ENCODE results near the gene NDRG4.

DNA sequence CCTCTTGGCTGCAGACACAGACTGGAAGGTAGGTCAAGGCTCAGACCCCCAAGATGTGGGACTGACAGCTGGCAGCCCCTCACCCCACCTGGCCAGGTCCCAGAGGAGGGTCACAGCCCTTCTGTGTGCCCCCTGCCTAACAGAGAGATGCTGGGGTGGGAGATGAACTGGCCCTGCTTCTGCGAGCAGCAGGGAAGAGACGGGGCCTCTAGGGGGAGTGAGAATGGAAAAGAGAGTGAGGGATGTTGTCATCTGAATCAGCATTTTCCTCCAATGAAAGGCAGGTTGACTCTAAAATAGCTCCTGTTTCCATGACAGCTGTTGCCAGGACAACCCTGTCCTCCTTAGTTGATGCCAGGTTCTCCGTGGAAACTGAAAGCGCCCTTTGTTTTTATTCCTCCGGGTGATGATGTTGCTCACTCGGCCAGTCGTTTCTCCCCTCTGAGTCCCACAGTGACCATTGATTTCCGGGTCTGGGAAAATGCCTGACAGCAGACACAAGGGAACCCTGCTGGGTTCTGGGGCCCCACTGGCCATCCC, 4.9 kb upstream of the NDRG4 start:
- TF ChIP-seq CTCF (conservative IDR thresholded peaks at IDR 0.05 in 1 of 2, IDR thresholded peaks at IDR 0.05 in 1 of 2; ENCODE audit: low read depth in 1 of 2, low read length in 2 of 2): peak; percentile 68 to 71
- TF ChIP-seq EZH2 (IDR thresholded peaks at IDR 0.05; ENCODE audit: low read length, missing control alignments): no peak
